Endothelial cell of umbilical vein (primary cell): ENCODE measurements around the gene ITPKA. TPM values are rescaled to one million over a fixed set of nuclear protein-coding genes. Genes with fewer than 3 reads are reported as not detected.

Experiments
- BruUV-seq: library from RNA; stranded (reverse); fragments of 400-500 nt; replicated peaks from 2 replicates; lab custom pipeline; 2021; lab: Mats Ljungman, UMichigan
- CTCF ChIA-PET: fragments of 300-600, 350-600 bp; sonication (Branson Sonifier 250); formaldehyde crosslinking; loops from one replicate; lab custom pipeline; 2021; ENCODE audit warnings: antibody characterized with exemption, inconsistent platforms; lab: Charles Lee
- POLR2A ChIA-PET: fragments of 300-600, 350-600 bp; sonication (Branson Sonifier 250); formaldehyde crosslinking; loops from one replicate; lab custom pipeline; 2021; ENCODE audit warnings: antibody characterized with exemption, inconsistent platforms; lab: Charles Lee
- DNase-seq: peaks from one replicate; pipeline ENCODE4 v3.0.0-alpha.2; 2011; ENCODE audit warnings: low read depth, low spot score
- FAIRE-seq: peaks from 2 replicates; lab custom pipeline; 2011; peaks lifted over from hg19 to GRCh38; lab: Jason Lieb, UNC
- H2AFZ ChIP-seq: 2 replicates; pipeline ENCODE4 v1.6.0; 2012; ENCODE audit warnings: low read depth, low read length, control low read depth, inconsistent platforms
- H3K27ac ChIP-seq: 2 replicates; pipeline ENCODE4 v1.5.1; 2011; ENCODE audit warnings: low read depth, mild to moderate bottlenecking, control low read depth, low read length, moderate library complexity; ENCODE audit not compliant: insufficient read depth
- H3K27me3 ChIP-seq, 2 experiments: 2 replicates each; pipeline versions ENCODE4 v1.6.0 to v1.6.1; 2011; ENCODE audit warnings: low read length in 2 of 2, mixed read lengths in 1 of 2; ENCODE audit not compliant: control insufficient read depth in 2 of 2, insufficient read depth in 2 of 2
- H3K36me3 ChIP-seq, 2 experiments: 2 replicates in 1 of 2; 3 replicates in 1 of 2; pipeline ENCODE4 v1.5.1; 2011; ENCODE audit warnings: low read length in 2 of 2, mild to moderate bottlenecking in 1 of 2, moderate library complexity in 1 of 2; ENCODE audit not compliant: control insufficient read depth in 2 of 2, insufficient read depth in 2 of 2; ENCODE audit errors: extremely low read depth in 1 of 2
- H3K4me1 ChIP-seq: 3 replicates; pipeline ENCODE4 v1.5.1; 2011; ENCODE audit warnings: mild to moderate bottlenecking, low read length; ENCODE audit not compliant: control insufficient read depth, insufficient read depth; ENCODE audit errors: extremely low read depth
- H3K4me2 ChIP-seq: 2 replicates; pipeline ENCODE4 v1.6.1; 2011; ENCODE audit warnings: low read length, control low read depth, mixed read lengths; ENCODE audit not compliant: insufficient read depth
- H3K4me3 ChIP-seq, 3 experiments: fragments of 200-600 bp in 1 of 3; sonication (generic), shearing (Covaris generic) in 1 of 3; replicated peaks in 1 of 3; 2 replicates each; pipeline ENCODE4 v1.5.1; 2011 to 2016; ENCODE audit warnings: control low read depth in 3 of 3, low read length in 3 of 3, mild to moderate bottlenecking in 2 of 3, inconsistent platforms in 1 of 3, low read depth in 1 of 3, moderate library complexity in 1 of 3; ENCODE audit not compliant: insufficient read depth in 1 of 3
- H3K79me2 ChIP-seq: 2 replicates; pipeline ENCODE4 v1.6.0; 2012; ENCODE audit warnings: low read length, inconsistent platforms; ENCODE audit not compliant: control insufficient read depth, insufficient read depth
- H3K9ac ChIP-seq: replicated peaks from 2 replicates; pipeline ENCODE3; 2011; ENCODE audit warnings: low read length, control low read depth; ENCODE audit not compliant: insufficient read depth; ENCODE audit errors: extremely low read depth
- H3K9me1 ChIP-seq: replicated peaks from 3 replicates; pipeline ENCODE4 v1.6.0; 2011; ENCODE audit warnings: mild to moderate bottlenecking, low read length; ENCODE audit not compliant: control insufficient read depth, insufficient read depth; ENCODE audit errors: extremely low read depth
- H3K9me3 ChIP-seq: replicated peaks from 2 replicates; pipeline ENCODE4 v1.5.1; 2012; ENCODE audit warnings: low read length, inconsistent platforms; ENCODE audit not compliant: control insufficient read depth, insufficient read depth
- H4K20me1 ChIP-seq: replicated peaks from 2 replicates; pipeline ENCODE3; 2011; ENCODE audit warnings: mild to moderate bottlenecking, low read length; ENCODE audit not compliant: control insufficient read depth, insufficient read depth; ENCODE audit errors: extremely low read depth
- GATA2 ChIP-seq: IDR thresholded peaks from 2 replicates; pipeline ENCODE4 v1.7.0; 2011; ENCODE audit warnings: low read depth, mild to moderate bottlenecking, moderate library complexity, mixed read lengths, low read length; ENCODE audit not compliant: insufficient read length, insufficient read depth
- JUN ChIP-seq: IDR thresholded peaks from 2 replicates; pipeline ENCODE4 v1.6.1; 2011; ENCODE audit warnings: borderline replicate concordance, low read depth; ENCODE audit not compliant: insufficient read length, insufficient read depth
- MYC ChIP-seq: IDR thresholded peaks from one replicate; pipeline ENCODE4 v1.6.1; 2011; ENCODE audit warnings: mild to moderate bottlenecking, low read depth, low read length
- POLR2A ChIP-seq: IDR thresholded peaks from 2 replicates; pipeline ENCODE4 v1.6.1; 2012; ENCODE audit warnings: low read depth, mild to moderate bottlenecking, control low read depth, low read length
- POLR2AphosphoS5 ChIP-seq: IDR thresholded peaks from 2 replicates; pipeline ENCODE4 v1.6.1; 2012; ENCODE audit warnings: low read depth, mild to moderate bottlenecking, control low read depth, low read length, moderate library complexity; ENCODE audit not compliant: insufficient read depth
- dilution Hi-C: fragments of 300-500 bp; cut with MboI; formaldehyde crosslinking; loops from one replicate; pipeline ENCODE4 v1.15.0; 2019; ENCODE audit warnings: low sequenced_read_pairs; ENCODE audit not compliant: extremely low pct_ligation_motif_present
- intact Hi-C: fragments of 100-400 bp; cut with micrococcal nuclease; formaldehyde crosslinking; loops from one replicate; pipeline ENCODE4 v1.10.0; 2022
- polyA plus RNA-seq, 4 experiments: library from polyadenylated mRNA; depleted of rRNA in 3 of 4; stranded (reverse) in 3 of 4; unstranded in 1 of 4; fragments of >200 nt; gene quantifications; 2 replicates each; pipeline versions ENCODE4 v1.2.1 to v1.2.3, GENCODE V29; 2011 to 2012; ENCODE audit warnings: missing spikeins in 1 of 4
- total RNA-seq: library from RNA; stranded (reverse); gene quantifications from 2 replicates; pipeline ENCODE4 v1.2.3, GENCODE V29; 2021
- TF ChIP-seq, protein P1 (sequence below), 2 donors: IDR thresholded peaks; 1 replicate in 1 of 2; 2 replicates in 1 of 2; pipeline ENCODE4 v1.5.1; 2011; ENCODE audit warnings: low read length in 2 of 2, mild to moderate bottlenecking in 2 of 2, moderate library complexity in 2 of 2, control low read depth in 1 of 2, inconsistent platforms in 1 of 2, low read depth in 1 of 2; ENCODE audit not compliant: insufficient read depth in 1 of 2; ENCODE audit errors: extremely low read depth in 1 of 2

ITPKA gene
- total and polyA plus RNA-seq, 2 donors (not counting 3 experiments of a cell fraction or from before 2014, with no cell fraction given): 0.14 to 0.66 TPM

DNA sequence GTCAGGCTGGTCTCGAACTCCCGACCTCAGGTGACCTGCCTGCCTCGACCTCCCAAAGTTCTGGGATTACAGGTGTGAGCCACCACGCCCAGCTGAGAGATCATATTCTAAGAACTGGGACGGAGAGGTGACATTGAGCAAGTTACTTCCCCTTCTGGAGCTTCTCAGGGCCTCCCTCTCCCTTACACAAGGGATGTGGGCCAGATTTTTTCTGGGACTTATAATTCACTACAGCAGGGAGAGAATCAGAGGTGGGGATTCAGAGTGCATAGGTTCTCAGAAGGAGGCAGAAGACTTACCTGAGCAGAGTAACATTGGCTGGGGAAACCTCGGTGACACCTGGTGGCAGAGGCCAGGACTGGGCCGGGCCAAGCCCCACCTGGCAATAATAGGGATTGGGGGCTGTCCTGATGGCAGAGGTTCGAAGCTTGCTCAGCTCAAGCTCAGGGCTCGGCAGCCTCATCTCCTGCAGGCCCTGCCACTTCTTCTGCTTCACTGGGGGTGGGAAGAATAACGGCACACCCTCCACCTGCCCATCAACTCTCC, 13.2 kb downstream of the ITPKA start:
- FAIRE-seq (no peak), DNase-seq (no peak)
- no peaks in the 10 kb centered on the region for H3K36me3 ChIP-seq
- ChIA-PET POLR2A (no interaction called here), CTCF (interaction anchor here (1.2 to 2.0 kb wide), 2 partner anchors 29 to 41 kb away, joined by 5 to 9 read pairs; no protein-coding TSS in a partner anchor)
- H3K9me1 ChIP-seq: no peaks in the 10 kb centered on the region
- no peaks in the 10 kb centered on the region for H3K9me3 ChIP-seq
- intact Hi-C loops: no loop called here
- dilution Hi-C loops: no loop called here
- TF ChIP-seq JUN (no peak), GATA2 (no peak), MYC (no peak)
- TF ChIP-seq, protein P1, sequence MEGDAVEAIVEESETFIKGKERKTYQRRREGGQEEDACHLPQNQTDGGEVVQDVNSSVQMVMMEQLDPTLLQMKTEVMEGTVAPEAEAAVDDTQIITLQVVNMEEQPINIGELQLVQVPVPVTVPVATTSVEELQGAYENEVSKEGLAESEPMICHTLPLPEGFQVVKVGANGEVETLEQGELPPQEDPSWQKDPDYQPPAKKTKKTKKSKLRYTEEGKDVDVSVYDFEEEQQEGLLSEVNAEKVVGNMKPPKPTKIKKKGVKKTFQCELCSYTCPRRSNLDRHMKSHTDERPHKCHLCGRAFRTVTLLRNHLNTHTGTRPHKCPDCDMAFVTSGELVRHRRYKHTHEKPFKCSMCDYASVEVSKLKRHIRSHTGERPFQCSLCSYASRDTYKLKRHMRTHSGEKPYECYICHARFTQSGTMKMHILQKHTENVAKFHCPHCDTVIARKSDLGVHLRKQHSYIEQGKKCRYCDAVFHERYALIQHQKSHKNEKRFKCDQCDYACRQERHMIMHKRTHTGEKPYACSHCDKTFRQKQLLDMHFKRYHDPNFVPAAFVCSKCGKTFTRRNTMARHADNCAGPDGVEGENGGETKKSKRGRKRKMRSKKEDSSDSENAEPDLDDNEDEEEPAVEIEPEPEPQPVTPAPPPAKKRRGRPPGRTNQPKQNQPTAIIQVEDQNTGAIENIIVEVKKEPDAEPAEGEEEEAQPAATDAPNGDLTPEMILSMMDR (IDR thresholded peaks at IDR 0.05; ENCODE audit: extremely low read depth in 1 of 2, insufficient read depth in 1 of 2, low read depth in 1 of 2, low read length in 2 of 2): no peak
- H3K27me3 ChIP-seq: peaks cover 34 to 35% of the 10 kb centered on the region in 2 experiments
- no TSS peak for BruUV-seq
- no peak overlapping the region for H3K4me3 ChIP-seq
- peaks cover 7% of the 10 kb centered on the region for H3K4me1 ChIP-seq
- H4K20me1 ChIP-seq: no peaks in the 10 kb centered on the region
- no peak overlapping the region for H2AFZ ChIP-seq
- H3K4me2 ChIP-seq: no peak overlapping the region
- no peaks in the 10 kb centered on the region for H3K79me2 ChIP-seq
- H3K9ac ChIP-seq: no peak overlapping the region
- H3K27ac ChIP-seq: no peak overlapping the region

DNA sequence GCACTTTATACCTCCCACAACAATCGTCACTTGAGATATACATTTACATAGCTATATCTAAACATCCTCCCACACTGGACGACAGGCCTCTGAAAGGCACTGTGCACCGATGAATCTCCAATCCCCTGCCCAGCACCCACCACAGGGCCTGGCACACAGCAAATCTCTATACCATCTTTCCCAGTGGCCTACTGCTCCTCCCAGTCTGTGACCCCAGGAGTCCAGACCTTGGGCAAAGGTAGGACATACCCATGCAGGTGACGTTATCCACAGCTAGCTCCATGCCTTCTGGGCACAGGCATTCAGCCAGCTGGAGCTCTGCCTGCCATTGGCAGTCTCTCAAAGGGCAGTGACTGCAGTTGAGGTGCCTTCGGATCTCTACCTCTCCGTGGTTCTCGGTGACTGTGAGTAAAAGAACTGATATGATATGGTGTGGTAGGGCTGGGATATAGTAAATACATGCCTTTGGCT, 14.2 kb downstream of the ITPKA start:
- H3K9me1 ChIP-seq: no peaks in the 10 kb centered on the region
- no peak overlapping the region for H3K9ac ChIP-seq
- FAIRE-seq: no peak
- H3K4me2 ChIP-seq: no peak overlapping the region
- dilution Hi-C loops (no loop called here), intact Hi-C loops (no loop called here)
- no peaks in the 10 kb centered on the region for H4K20me1 ChIP-seq
- TF ChIP-seq POLR2A: no peak
- TF ChIP-seq JUN: no peak
- TF ChIP-seq POLR2AphosphoS5: no peak
- BruUV-seq: no TSS peak
- no peaks in the 10 kb centered on the region for H3K9me3 ChIP-seq
- H3K4me3 ChIP-seq: no peak overlapping the region
- H2AFZ ChIP-seq: no peak overlapping the region
- H3K4me1 ChIP-seq: peaks cover 2% of the 10 kb centered on the region
- peaks cover 36% of the 10 kb centered on the region in 2 experiments for H3K27me3 ChIP-seq
- ChIA-PET POLR2A (interaction anchor here (0.5 kb wide), 1 partner anchor 113 kb away, joined by 7 read pairs; no protein-coding TSS in a partner anchor), CTCF (interaction anchor here (2.0 kb wide), 1 partner anchor 42 kb away, joined by 9 read pairs; no protein-coding TSS in a partner anchor)
- H3K27ac ChIP-seq: no peak overlapping the region
- H3K36me3 ChIP-seq: no peaks in the 10 kb centered on the region
- no peaks in the 10 kb centered on the region for H3K79me2 ChIP-seq
- no peak for DNase-seq
